ENCODE measurements around the gene NDC1.
"Not testable (repeated sequence)": the region's sequence is repeated elsewhere in the genome, so short reads cannot be mapped to it uniquely, and the experiment has no call there.

- not testable (repeated sequence) for TF ChIP-seq CTCF (IDR thresholded peaks at IDR 0.05 in 8 of 11, conservative IDR thresholded peaks at IDR 0.05 in 3 of 11); POLR2AphosphoS5 (IDR thresholded peaks at IDR 0.05); POLR2A (IDR thresholded peaks at IDR 0.05)
These were observed 21.5 kb downstream of the NDC1 start for GRCh38 chr1:53816584-53816983.

Data from spleen (tissue), 7 donors.